Right lobe of liver (tissue), 6 donors: ENCODE data around the gene CEP68. TPM values are rescaled to one million over a fixed set of nuclear protein-coding genes. Genes with fewer than 3 reads are reported as not detected.
"Not testable (repeated sequence)": the region's sequence is repeated elsewhere in the genome, so short reads cannot be mapped to it uniquely, and the experiment has no call there.

Source experiments
- ATAC-seq, 4 donors: fragments of 200-7000 bp; cut with Tn5 transposase; one replicate each; pipeline ENCODE4 v1.9.1; 2020; ENCODE audit warnings: mild to moderate bottlenecking in 4 of 4, moderate library complexity in 4 of 4
- DNase-seq, 3 donors: peaks; one replicate each; pipeline ENCODE4 v3.0.0-alpha.2; 2020
- H3K27ac ChIP-seq, 3 donors: fragments of 200-600 bp; one replicate each; pipeline ENCODE4 v1.8.0; 2022
- H3K27me3 ChIP-seq, 2 donors: fragments of 200-600 bp; one replicate each; pipeline ENCODE4 v1.8.0; 2022
- H3K36me3 ChIP-seq, 4 donors: fragments of 200-600 bp; sonication (generic) in 1 of 4; one replicate each; pipeline versions ENCODE4 v1.5.1 to v1.8.0; 2017 to 2022; ENCODE audit warnings: control low read depth in 1 of 4
- H3K4me1 ChIP-seq, 4 donors: fragments of 200-600 bp; sonication (generic) in 1 of 4; one replicate each; pipeline versions ENCODE4 v1.5.1 to v1.8.0; 2017 to 2022; ENCODE audit warnings: control low read depth in 1 of 4
- H3K4me3 ChIP-seq, 3 donors: fragments of 200-600 bp; one replicate each; pipeline ENCODE4 v1.8.0; 2022
- H3K9me3 ChIP-seq, 4 donors: fragments of 200-600 bp; sonication (generic) in 1 of 4; one replicate each; pipeline versions ENCODE4 v1.5.1 to v1.8.0; 2017 to 2022; ENCODE audit warnings: control low read depth in 1 of 4
- CTCF ChIP-seq, 4 donors: fragments of 200-600 bp in 3 of 4; fragments of 450-650 bp in 1 of 4; IDR thresholded peaks; one replicate each; pipeline versions ENCODE4 v1.5.1 to v1.8.0; 2016 to 2022; ENCODE audit warnings: antibody characterized with exemption in 4 of 4, mild to moderate bottlenecking in 2 of 4
- POLR2A ChIP-seq: fragments of 450-650 bp; IDR thresholded peaks from one replicate; pipeline ENCODE4 v1.6.1; 2017; ENCODE audit warnings: antibody characterized with exemption, mild to moderate bottlenecking
- WGBS: methylation state at CpG from one replicate; pipeline ENCODE4 v1.1.6; 2018; ENCODE audit warnings: low coverage, low lambda C conversion rate; ENCODE audit not compliant: insufficient coverage; ENCODE audit errors: missing lambda C conversion rate; 5-methylcytosine and 5-hydroxymethylcytosine counted together
- intact Hi-C, 2 donors: fragments of 100-400 bp; cut with DNase I; formaldehyde crosslinking; loops; one replicate each; pipeline versions ENCODE4 v1.11.2 to v1.14.1; 2022
- total RNA-seq, 6 experiments: library from RNA; depleted of rRNA in 2 of 6; stranded (reverse); fragments of >200 nt in 2 of 6; fragmentation: NEBNext Ultra II Directional in 3 of 6; extraction: Animal tissue kit (Norgen Biotek cat#: 25700) in 3 of 6; gene quantifications; one replicate each; pipeline versions ENCODE4 v1.1.0 to v1.2.4, GENCODE V29; 2016 to 2023
- donor health status: DM: no; HTN: yes; CAD: no.
- donor health status: DM: no; HTN: no; CAD: no.
- donor health status: DM: no; HTN: no; CAD: no.
- donor health status: DM: no; HTN: yes; CAD: no.
- donor health status: DM: no; HTN: yes; CAD: no.

The CEP68 gene
- total RNA-seq, 6 experiments from 2014 or later: 1.7 to 4.3 (median 3.2) TPM

- H3K4me3 ChIP-seq: no peak overlapping the region
- intact Hi-C loops: no loop called here
- H3K27me3 ChIP-seq: no peaks in the 10 kb centered on the region
- DNase-seq (no peak), ATAC-seq (peak in 3 of 4 donors; percentile 4 to 24 (median 15))
- TF ChIP-seq CTCF (IDR thresholded peaks at IDR 0.05) (no peak), POLR2A (no peak)
- no peaks in the 10 kb centered on the region for H3K9me3 ChIP-seq
- H3K36me3 ChIP-seq: no peaks in the 10 kb centered on the region
- peak overlapping the region in 2 of 3 donors; percentile 21 to 37 for H3K27ac ChIP-seq
- H3K4me1 ChIP-seq: peaks cover 0 to 29% (median 10%) of the 10 kb centered on the region in 4 donors
- 35% methylated on average over 11 of the region's 13 CpGs for WGBS
Measured at GRCh38 chr2:65032019-65032975, 23.9 kb upstream of the CEP68 start.

- WGBS: 75% methylated on average over 4 of the region's 4 CpGs
- Histone ChIP-seq H3K27ac (no peak overlapping the region), H3K27me3 (no peaks in the 10 kb centered on the region), H3K36me3 (no peaks in the 10 kb centered on the region), H3K4me1 (peaks cover 0 to 22% (median 8%) of the 10 kb centered on the region in 4 donors), H3K4me3 (no peak overlapping the region), H3K9me3 (no peaks in the 10 kb centered on the region)
- intact Hi-C loops: no loop called here
- DNase-seq (no peak), ATAC-seq (peak; percentile 23 to 46 (median 38))
- TF ChIP-seq POLR2A (no peak), CTCF (IDR thresholded peaks at IDR 0.05) (peak; percentile 24 to 43 (median 34))
Measured at GRCh38 chr2:65033178-65033577, 23.0 kb upstream of the CEP68 start.

GRCh38 chr2:65033667-65034066, 22.5 kb upstream of the CEP68 start:
- peaks cover 0 to 17% (median 6%) of the 10 kb centered on the region in 4 donors for H3K4me1 ChIP-seq
- ATAC-seq, H3K27me3 ChIP-seq, H3K27ac ChIP-seq, H3K4me3 ChIP-seq, H3K36me3 ChIP-seq, intact Hi-C loops, H3K9me3 ChIP-seq, DNase-seq: not testable (repeated sequence)
- WGBS: 85% methylated on average over 4 of the region's 4 CpGs

- 67% methylated on average over 5 of the region's 6 CpGs for WGBS
- Histone ChIP-seq H3K4me1 (peaks cover 0 to 15% (median 5%) of the 10 kb centered on the region in 4 donors), H3K9me3 (no peaks in the 10 kb centered on the region), H3K27me3 (no peaks in the 10 kb centered on the region), H3K4me3 (no peak overlapping the region), H3K36me3 (no peaks in the 10 kb centered on the region), H3K27ac (no peak overlapping the region)
- intact Hi-C loops: no loop called here
- TF ChIP-seq POLR2A (no peak), CTCF (IDR thresholded peaks at IDR 0.05) (no peak)
- no peak for DNase-seq
- ATAC-seq: no peak
Measured at GRCh38 chr2:65035351-65035943, 20.8 kb upstream of the CEP68 start.

- Histone ChIP-seq H3K27ac (no peak overlapping the region), H3K4me3 (no peak overlapping the region), H3K4me1 (peaks cover 0 to 4% (median 2%) of the 10 kb centered on the region in 4 donors), H3K9me3 (no peaks in the 10 kb centered on the region), H3K36me3 (no peaks in the 10 kb centered on the region), H3K27me3 (no peaks in the 10 kb centered on the region)
- WGBS: 81% methylated on average over 3 of the region's 3 CpGs
- TF ChIP-seq CTCF (IDR thresholded peaks at IDR 0.05) (no peak), POLR2A (no peak)
- intact Hi-C loops: no loop called here
- DNase-seq (no peak), ATAC-seq (no peak)
Measured at GRCh38 chr2:65037178-65037577, 19.0 kb upstream of the CEP68 start.
